SJSA1 (cell line): ENCODE measurements around the gene PAK1. TPM values are rescaled to one million over a fixed set of nuclear protein-coding genes. Genes with fewer than 3 reads are reported as not detected.

Experiments
- total RNA-seq: library from RNA; depleted of rRNA; stranded (reverse); fragments of >200 nt; shearing (Covaris generic); gene quantifications from 2 replicates; pipeline ENCODE4 v1.2.3, GENCODE V29; 2014; rRNA removed

Gene PAK1
- total RNA-seq, 1 experiment from 2014 or later: 14.4 TPM

Other genes with a start within 250 kb of the PAK1 start
- not detected in 2 replicates for gene GDPD4, start 172.4 kb downstream of the PAK1 start, total RNA-seq
- gene AQP11, start 115.9 kb upstream of the PAK1 start, total RNA-seq: 0.18 TPM in 1 of 2 replicates, not detected in the other
- gene CLNS1A, start 163.7 kb upstream of the PAK1 start, total RNA-seq: 71.7 and 81.5 TPM in 2 replicates